Cardiac fibroblast (primary cell): ENCODE results near the gene GTPBP1.

Experiments
- DNase-seq, 2 donors: peaks; one replicate each; pipeline versions ENCODE4 v3.0.0 to v3.0.0-alpha.2; 2010; ENCODE audit warnings: low read depth in 2 of 2
- H3K4me3 ChIP-seq, 2 donors: replicated peaks in 1 of 2; 1 replicate in 1 of 2; 2 replicates in 1 of 2; pipeline ENCODE4 v1.5.1; 2011; ENCODE audit warnings: low read depth in 2 of 2, low read length in 2 of 2, mild to moderate bottlenecking in 2 of 2, moderate library complexity in 1 of 2
- CTCF ChIP-seq: IDR thresholded peaks from one replicate; pipeline ENCODE4 v1.5.1; 2011; ENCODE audit warnings: low read depth, mild to moderate bottlenecking, low read length, inconsistent platforms

GTPBP1 gene

GRCh38 chr22:38705235-38706100 lies at the start of gene GTPBP1:
TSS of gene GTPBP1 (plus strand) at chr22:38705944. CDS start at chr22:38705956, 12 bp downstream.
- no peak for TF ChIP-seq CTCF
- peak within 1 kb of the TSS; percentile 94 to 95 for H3K4me3 ChIP-seq
- DNase-seq = peak; percentile 100

DNA sequence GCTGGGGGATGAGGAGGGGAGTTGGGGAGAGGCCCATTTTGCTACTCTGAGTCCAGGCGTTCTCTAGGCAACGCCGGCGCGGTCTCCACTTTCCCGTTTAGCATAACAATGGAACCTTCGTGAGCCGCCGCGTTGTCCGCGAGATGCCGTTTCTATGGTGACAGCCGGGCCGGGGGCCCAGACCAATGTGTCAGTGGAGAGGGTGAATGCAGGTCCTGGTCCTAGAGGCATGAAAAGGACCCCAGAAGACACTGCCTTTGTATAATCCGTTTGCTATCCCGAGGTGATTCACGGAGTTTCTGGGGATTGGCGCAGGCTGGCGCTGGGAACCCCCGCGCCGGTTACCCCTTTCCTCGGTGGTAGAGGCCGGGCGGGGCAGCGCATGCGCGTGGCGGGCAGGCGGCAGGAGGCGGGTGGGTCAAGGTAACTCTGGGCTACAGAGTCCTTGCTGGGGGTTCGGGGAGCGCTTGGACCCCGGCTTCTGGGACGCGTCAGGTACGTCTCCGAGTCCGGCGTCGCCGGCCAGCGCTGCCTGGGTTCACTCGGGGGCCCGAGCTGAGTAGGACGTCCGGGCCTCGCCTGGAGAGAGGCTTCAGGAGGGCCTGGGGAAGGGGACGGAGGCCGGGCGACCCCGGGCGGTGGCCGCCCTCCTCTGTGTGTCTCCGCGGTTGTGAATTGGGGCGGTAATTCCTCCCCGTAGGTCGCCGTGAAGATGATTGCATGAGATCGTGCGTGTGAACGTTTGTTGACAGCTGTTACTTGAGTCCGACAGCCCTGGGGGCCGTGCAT lies 49.3 kb upstream of the GTPBP1 start, which contains the start of the genes CBY1 and FAM227A:
Gene CBY1, plus strand, starts transcription at position 383 of the 789 bp plus-strand sequence. CDS start 11,417 bp downstream, outside the sequence.
Gene FAM227A, minus strand, starts transcription at position 137 of the 789 bp plus-strand sequence. CDS start 6,224 bp downstream, outside the sequence.
- no peak for TF ChIP-seq CTCF
- H3K4me3 ChIP-seq = peak within 1 kb of the TSS; percentile 84 to 92
- DNase-seq = peak; percentile 91

- DNase-seq = peak; percentile 10 to 12
- TF ChIP-seq CTCF = no peak
- peak overlapping the region; percentile 84 to 92 for H3K4me3 ChIP-seq
These were observed 48.5 kb upstream of the GTPBP1 start for GRCh38 chr22:38657045-38657909.

GRCh38 chr22:38674888-38675287 lies 30.9 kb upstream of the GTPBP1 start:
- H3K4me3 ChIP-seq = no peak overlapping the region
- no peak for DNase-seq
- TF ChIP-seq CTCF = no peak

DNA sequence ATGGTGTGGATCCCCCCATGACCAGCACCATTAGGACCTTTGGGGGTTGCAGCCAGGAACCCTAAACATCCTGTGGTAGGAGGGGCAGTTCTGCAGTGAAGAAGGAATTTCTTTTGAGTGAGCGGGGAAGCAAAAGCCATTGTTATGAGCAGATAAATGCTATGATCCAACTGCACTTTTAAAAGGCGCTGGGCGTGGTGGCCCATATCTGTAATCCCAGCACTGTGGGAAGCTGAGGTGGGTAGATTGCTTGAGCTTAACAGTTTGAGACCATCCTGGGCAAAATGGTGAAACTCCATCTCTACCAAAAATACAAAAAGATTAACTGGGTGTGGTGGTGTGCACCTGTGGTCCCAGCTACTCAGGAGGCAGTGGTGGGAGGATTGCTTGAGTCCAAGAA lies 29.9 kb upstream of the GTPBP1 start:
- no peak for TF ChIP-seq CTCF
- no peak for DNase-seq
- no peak overlapping the region for H3K4me3 ChIP-seq
